Neural progenitor cell (in vitro differentiated cells): ENCODE results near the gene PIP5K1B.

ENCODE experiments used
- CTCF ChIP-seq: fragments of 200-600 bp; sonication (generic); IDR thresholded peaks from 2 replicates; pipeline ENCODE4 v1.5.1; 2017; ENCODE audit warnings: antibody characterized with exemption, mild to moderate bottlenecking
- EZH2 ChIP-seq: fragments of 200-600 bp; sonication (generic); IDR thresholded peaks from 2 replicates; pipeline ENCODE4 v1.6.1; 2017; ENCODE audit warnings: antibody characterized with exemption, mild to moderate bottlenecking, moderate library complexity
- EZH2phosphoT487 ChIP-seq: fragments of 200-600 bp; sonication (generic); IDR thresholded peaks from 2 replicates; pipeline ENCODE4 v1.6.1; 2017; ENCODE audit warnings: antibody characterized with exemption

- TF ChIP-seq CTCF = no peak
- TF ChIP-seq EZH2phosphoT487 = no peak
- no peak for TF ChIP-seq EZH2
Measured at GRCh38 chr9:68683433-68683832, 21.6 kb upstream of the PIP5K1B start.
